Measurements from ENCODE around the gene UBE4A.
A peak's percentile ranks its signal among the peaks of the same experiment; 100 is the strongest.
"Not testable (repeated sequence)": the region's sequence is repeated elsewhere in the genome, so short reads cannot be mapped to it uniquely, and the experiment has no call there.

Gene UBE4A

DNA sequence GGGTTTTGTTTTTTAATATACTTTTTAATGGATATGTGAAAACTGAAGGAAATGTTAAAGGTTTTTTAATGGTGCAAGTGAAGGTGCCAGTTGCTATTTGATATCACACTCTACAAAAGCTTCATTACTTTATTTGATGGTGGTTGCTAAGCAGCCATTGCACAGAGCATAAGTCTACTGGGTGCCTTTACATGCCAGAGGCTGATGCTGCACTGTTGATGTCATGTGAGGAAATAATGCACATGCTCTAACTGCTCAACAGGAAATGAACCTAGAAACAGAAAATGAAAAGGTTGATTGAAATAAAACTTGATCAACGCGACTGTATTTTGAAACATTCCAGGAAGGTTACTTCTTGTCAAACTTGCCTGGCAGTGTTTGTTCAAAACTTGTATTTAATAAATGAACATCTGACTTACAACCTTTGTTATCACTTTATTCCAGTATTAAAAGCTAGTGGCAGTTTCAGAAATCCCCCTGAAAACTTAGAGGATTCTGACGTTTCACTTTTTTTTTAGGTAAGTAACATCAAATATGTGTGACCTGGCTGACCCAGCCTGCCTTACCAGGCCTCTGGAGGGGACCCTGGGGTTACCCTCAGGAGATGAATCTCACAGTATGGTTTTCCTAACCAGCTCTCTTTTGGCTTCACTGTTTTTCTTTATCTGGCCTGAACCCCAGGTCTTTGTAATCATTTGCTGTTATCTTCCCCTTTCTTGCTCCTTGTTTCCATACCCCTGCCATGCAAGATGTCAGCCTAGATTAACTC, 39.6 kb downstream of the UBE4A start:
- intact Hi-C loops (cut with DNase I): no loop called here
- DNase-seq: no peak

DNA sequence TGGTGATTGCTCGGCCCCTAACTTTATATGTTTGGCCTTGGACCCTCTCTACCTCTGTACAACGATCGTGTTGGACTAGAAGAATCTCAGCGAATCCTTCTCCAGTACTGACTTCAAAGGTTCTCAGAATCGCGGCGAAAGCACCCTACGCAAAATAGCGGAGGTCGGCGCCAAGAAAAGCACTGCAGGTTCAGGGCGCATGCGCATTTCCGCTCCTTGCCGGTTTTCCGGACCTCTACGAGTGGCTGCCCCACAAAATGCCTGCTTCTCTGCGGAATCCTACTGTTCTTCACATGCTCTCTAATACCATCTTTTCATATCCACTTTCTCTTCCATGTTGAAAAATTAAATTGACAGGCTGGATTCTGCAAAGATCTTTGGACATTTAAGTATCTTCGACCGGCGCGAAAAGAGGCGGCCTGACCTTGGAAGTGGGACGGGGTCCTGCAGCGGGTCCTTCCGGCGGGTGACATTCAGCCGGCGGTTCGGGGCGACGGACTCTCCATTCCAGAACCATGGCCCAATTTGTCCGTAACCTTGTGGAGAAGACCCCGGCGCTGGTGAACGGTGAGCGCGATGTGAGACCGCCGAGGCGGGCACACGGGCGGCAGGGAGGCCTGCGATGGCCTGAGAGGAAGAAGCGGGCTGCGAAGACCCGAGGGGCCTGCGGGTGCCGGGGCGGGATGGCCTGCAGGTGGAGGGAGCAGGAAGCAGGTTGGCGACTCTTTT, 41.9 kb downstream of the UBE4A start, which contains the start of gene ATP5MG:
ATP5MG (plus strand) TSS at position 456 of the 729 bp plus-strand sequence; CDS start at position 516, 60 bp downstream.
- intact Hi-C loops (cut with DNase I): loop anchor here (1.0 to 10.0 kb wide), 2 partner anchors 34 to 83 kb away; no protein-coding TSS in a partner anchor
- DNase-seq: peak; percentile 77 to 97 (median 88)

DNA sequence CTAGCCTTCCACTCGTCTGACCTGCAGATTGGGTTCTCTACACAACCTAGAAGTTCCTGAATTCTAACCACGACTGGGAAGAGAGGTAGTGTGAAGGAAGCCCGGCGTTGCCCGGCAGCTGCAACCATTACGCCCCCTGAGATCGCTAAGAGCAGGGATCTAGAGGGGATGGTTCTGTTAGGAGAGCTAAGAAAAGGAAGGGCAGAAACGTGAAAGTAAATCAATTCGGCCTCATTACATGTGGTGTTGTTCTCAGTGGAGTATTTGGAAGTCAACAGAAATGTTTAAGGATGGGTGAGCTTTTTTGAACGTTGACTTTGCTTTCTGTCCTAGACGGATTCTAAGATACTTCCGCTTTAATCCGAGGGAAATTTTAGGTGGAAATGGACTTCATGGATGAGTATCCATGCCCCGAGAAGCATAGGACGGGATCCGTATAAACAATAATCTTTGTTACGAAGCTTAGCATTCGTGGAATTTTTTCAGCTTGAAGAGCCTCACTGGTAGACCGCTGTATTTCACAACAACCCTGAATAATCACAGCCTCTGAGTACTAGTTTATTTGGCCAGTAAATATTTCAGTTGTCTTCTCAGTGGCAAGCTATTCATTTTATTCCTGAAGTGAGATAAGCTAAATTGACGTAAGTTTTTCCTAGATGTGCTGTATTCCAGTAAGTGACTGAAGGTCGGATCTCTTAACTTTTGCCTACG, 42.6 kb downstream of the UBE4A start:
- intact Hi-C loops (cut with DNase I): loop anchor here (1.0 to 10.0 kb wide), 2 partner anchors 33 to 83 kb away; no protein-coding TSS in a partner anchor
- no peak for DNase-seq

DNA sequence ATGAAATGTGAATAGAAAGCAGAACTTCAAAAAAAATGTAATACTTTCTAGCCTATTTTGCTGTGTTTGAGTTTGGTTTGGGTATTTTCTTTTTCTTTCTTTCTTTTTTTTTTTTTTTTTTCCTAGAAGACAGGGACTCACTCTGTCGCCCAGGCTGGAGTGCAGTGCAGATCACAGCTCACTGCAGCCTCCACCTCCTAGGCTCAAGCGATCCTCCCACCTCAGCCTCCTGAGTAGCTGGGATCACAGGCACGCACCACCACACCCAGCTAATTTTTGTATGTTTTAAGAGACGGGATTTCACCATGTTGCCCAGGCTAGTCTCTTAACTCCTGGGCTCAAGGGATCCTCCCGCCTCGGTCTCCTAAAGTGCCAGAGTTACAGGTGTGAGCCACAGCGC, 43.2 kb downstream of the UBE4A start:
- DNase-seq: not testable (repeated sequence)
- intact Hi-C loops (cut with DNase I): loop anchor here (10.0 kb wide), 1 partner anchor 82 kb away; no protein-coding TSS in a partner anchor

DNA sequence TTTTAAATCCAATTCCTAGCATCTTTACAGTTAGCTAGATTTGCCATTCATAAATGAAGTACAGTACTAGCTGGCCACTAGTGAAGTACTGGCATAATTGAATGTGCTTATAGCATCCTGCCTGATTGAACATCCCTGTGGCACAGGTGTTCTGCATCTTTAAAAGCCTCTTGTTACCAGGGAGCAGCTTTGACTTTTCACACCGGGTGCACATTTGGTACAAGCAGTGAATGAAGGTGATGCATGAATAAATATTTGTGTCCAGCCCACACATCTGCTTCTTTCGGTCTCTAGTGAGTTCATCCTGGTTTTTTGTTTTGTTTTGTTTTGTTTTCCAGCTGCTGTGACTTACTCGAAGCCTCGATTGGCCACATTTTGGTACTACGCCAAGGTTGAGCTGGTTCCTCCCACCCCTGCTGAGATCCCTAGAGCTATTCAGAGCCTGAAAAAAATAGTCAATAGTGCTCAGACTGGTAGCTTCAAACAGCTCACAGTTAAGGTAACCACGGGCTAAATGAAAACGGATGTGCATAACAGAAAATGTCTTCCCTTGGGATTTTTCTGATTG, 47.3 kb downstream of the UBE4A start:
- intact Hi-C loops (cut with DNase I): loop anchor here (10.0 kb wide), 1 partner anchor 78 kb away; no protein-coding TSS in a partner anchor
- DNase-seq: peak in 1 of 10 donors; percentile 15

DNA sequence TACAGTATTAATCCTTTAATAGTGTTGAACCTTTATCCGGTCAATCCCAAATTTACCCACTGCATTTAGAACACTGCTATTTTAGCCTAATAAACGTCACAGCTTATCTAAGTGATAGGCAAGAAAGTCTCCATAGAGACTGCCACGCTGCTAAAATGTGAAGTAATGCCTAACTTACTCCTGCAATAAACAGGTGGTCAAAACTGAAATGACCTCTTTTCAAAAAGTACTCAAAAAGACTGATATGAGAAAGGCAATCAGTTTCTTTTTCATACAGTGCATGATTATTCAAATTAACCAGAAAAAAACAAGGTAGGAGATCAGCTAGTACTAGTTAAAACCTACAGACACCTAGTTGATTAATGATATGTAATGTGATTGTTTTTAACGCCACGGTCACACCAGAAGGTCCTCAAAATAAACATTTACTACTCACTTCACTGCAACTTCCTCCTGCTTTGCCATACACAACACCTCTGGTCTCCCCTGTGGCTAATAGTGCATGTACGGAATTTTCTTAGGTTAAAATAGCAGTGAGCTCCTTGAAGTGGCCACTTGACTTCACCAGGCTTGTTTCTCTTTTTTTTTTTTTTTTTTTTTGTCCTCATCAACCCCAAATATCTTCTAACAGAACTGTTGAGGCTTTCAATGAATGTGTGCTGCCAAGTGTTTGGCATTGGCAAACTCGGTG, 50.8 kb downstream of the UBE4A start:
- intact Hi-C loops (cut with DNase I): no loop called here
- DNase-seq: no peak

DNA sequence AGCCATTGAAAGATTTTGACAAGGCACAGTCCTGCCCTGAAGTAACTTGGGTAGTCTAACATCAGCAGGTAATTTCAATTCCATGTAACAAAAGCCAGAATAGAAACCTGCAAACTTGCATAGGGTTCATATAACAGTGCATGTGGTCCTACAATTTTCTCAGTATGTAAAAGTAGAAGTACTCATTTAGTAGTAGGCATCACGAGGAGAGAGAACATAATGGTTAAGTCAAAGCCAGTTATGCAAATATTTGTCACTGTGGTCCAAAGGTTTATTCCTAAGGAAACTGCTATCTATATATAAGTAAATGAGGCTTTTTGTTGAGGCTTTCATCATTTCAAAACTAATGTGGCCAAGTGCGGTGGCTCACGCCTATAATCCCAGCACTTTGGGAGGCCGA, 52.1 kb downstream of the UBE4A start:
- DNase-seq: no peak
- intact Hi-C loops (cut with DNase I): no loop called here

DNA sequence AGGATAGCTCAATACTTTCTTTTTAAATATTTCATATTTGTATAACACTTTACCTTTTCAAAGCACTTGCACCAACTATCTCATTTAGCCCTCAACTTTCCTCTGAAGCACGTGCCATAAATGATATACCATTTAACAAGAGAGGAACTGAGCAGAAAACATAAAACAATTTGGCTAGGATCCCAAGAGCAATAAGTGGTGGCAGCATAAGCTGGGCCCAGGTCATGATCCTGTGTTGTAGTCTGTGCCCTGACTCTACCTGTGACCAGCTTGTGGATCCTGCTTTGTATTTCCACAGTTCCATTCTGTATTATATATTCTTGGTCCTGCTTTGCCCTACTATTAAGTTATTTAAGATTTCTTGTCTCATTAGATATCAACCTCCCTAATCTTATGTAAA, 53.5 kb downstream of the UBE4A start:
- intact Hi-C loops (cut with DNase I): no loop called here
- DNase-seq: no peak

DNA sequence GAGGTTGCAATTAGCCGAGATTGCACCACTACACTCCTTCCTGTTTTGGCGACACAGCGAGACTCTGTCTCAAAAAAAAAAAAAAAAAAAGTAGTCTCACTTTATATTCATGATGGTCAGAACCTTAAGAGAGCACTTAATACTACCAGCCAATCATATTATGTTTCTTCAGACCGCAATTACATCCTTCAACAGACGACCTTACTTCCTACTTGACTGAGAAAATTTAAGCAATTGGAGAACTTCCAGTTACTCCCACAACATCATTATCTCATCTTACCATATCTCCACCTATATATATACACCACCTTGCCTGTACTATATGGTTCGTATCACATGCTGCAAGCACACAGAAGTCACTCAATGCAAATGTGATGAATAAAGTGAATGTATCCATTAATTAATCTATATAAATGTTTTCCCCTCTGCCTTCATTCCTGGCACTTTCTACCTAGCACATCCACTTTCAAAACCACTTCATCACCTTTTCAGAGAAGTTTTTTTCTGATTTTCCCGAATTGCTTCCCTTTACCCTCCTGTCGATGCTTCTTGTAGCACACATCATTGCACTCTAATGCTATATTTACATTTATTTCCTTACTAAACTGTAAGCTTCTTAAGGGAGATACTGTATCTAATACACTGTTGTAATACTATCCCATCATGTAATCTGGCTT, 55.8 kb downstream of the UBE4A start:
- no peak for DNase-seq
- intact Hi-C loops (cut with DNase I): no loop called here

DNA sequence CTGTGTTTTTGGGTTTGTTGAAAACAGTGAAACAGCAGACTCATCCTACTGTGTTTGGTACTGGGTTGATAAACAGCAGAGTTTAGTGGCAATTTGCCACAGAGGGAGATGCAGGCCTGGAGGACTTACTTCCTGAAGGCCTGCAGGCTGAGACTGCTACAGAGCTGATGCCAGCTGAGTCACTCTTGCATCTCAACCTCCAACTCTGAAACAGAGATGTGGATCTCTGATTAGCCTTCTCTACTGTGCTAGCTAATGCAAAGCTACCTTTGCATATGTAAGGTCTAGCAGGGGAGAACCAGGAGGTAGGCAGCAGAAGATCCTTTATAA, 56.3 kb downstream of the UBE4A start:
- intact Hi-C loops (cut with DNase I): no loop called here
- peak in 2 of 10 donors; percentile 12 to 24 for DNase-seq

DNA sequence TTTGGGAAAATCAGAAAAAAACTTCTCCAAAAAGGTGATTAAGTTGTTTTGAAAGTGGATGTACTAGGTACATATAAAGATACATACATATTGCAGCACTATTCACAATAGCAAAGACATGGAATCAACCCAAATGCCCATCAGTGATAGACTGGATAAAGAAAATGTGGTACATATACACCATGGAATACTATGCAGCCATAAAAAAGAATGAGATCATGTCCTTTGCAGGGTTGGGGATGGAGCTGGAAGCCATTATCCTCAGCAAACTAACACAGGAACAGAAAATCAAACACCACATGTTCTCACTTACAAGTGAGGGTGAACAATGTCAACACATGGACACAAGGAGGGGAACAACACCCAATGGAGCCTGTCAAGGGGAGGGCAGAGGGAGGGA, 57.5 kb downstream of the UBE4A start:
- intact Hi-C loops (cut with DNase I); DNase-seq: not testable (repeated sequence)

DNA sequence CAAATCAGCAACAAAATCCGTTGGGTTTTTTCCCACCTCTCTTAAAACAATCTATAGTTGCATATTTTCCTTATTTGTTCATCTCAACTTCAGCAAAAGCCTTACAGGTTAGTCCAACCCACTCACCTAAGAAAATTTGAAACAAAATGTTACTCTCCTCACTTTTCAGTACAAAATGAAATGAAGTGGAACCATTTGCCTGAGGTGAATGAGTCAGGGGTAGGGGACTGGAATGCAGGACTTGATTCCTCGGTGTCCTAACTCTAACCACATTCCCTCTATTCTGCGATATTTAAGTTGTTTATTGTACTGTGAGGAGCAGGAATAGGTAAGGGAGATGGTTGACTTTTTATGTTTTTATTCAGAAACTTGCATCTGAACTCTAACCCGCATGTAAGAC, 58.4 kb downstream of the UBE4A start:
- intact Hi-C loops (cut with DNase I): no loop called here
- no peak for DNase-seq

DNA sequence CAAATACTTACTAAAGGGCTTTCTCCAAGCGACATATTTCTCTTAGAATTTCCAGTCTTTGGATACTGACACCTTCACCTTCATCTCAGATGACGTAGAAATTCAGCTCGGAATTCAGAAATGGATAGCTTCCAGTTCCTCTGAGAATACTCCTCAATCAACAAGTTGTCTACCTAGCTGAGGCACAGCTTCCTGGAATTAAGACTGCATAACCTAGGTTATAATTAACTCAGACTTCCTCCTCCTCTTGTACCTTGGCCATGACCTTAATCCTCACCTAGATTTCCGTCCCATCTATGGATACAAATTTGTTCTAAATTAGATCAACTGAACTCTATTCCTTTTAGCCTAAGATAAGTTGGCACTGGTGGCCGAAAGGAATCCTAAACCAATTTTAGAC, 59.4 kb downstream of the UBE4A start:
- no peak for DNase-seq
- intact Hi-C loops (cut with DNase I): no loop called here

DNA sequence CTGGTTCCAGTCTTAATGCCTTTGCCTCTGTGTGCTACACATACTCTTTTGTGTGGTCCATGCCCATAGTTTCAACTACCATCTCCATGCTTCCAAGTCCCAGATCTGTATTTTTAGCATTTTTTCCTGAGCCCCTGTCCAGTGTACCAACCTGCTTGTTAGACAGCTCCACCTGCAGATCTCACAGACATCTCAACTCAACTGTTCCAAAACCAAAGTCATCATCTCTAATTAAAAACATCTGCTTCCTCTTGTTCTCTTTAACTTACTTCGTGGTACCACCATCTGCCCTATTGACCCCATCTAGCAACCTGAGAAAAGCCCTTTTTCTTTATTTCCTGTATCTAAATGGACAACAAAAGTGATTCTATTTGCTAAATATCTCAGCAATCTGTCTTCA, 68.3 kb downstream of the UBE4A start:
- intact Hi-C loops (cut with DNase I): no loop called here
- DNase-seq: no peak

DNA sequence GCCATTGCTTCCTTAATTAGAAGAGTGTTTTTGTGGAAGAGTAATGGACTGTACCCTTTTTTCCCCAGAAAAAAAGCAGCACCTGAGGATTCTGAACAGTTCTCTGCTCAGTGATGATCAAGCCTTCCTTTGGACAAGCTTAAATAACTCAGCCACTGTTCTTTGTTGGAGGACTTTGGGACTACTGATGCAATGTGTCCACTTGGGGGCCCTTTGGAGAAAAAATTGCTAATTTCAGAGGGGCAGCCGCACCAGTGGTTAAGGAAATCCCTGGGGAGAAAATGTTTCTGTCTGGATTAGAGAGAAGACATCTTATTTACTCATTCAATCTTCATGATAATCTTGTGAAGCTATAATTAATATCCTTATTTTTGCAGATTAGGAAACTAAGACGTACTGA, 71.6 kb downstream of the UBE4A start:
- no peak for DNase-seq
- intact Hi-C loops (cut with DNase I): loop anchor here (5.0 kb wide), 1 partner anchor 56 kb away; no protein-coding TSS in a partner anchor

DNA sequence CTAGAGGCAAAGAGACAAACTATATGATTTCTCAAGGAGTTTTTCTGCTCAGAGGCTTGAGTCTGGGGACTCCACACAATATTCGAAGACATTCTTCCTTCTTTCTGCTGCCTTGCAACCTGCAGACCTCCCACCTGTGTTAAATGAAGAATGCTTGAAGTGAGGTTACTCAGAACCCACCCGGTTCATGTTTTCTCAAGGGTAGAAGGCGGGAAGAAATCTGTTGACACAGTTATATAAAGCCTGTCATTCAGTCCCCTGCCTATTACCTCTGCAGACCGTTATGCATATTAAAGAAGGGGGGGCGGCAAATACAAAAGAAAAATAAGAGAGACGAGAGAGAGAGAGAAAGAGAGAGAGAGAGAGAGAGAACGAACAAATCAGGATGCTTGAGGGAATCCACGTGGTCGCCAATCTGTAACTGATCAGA, 74.7 kb downstream of the UBE4A start:
- intact Hi-C loops (cut with DNase I): loop anchor here (5.0 kb wide), 1 partner anchor 53 kb away; no protein-coding TSS in a partner anchor
- no peak for DNase-seq

DNA sequence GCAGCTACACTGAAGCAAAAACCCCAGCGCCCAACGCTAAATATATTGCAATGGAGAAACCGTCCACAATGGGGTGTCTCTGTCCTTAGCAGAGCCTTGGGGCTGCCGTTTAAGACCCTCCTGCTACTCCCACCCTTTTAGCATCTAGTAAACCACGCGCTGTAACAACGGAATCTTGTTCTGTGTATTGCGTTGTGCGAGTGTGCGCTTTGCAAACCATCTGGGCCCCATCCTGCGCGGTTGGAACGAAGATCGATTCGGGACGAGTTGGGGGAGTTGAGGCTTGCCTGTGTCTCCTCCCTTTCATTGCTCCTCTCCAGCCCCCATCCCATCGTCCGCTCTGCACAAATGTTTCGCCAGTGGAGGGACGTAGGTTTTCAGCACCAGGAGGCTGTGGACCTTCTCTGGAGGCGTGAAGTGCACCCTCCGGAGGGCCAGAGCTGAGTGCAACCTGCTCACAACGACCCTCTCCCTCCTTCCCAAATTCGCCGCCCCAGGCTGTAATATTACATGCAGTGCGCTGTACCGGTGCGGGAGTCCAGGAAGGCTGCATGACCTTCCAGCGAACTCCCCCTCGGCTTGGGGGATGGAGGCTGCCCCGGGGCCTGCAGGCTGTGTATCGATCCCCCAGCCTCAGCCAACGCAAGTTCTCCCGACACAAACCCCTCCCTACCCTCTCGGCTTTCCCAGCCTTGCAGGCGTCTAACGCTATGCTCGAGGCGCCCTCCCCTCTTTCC, 75.3 kb downstream of the UBE4A start:
- DNase-seq: peak in 7 of 10 donors; percentile 29 to 86 (median 57)
- intact Hi-C loops (cut with DNase I): loop anchor here (1.0 to 5.0 kb wide), 2 partner anchors 33 to 53 kb away; partner anchors contain the start of gene ATP5MG

DNA sequence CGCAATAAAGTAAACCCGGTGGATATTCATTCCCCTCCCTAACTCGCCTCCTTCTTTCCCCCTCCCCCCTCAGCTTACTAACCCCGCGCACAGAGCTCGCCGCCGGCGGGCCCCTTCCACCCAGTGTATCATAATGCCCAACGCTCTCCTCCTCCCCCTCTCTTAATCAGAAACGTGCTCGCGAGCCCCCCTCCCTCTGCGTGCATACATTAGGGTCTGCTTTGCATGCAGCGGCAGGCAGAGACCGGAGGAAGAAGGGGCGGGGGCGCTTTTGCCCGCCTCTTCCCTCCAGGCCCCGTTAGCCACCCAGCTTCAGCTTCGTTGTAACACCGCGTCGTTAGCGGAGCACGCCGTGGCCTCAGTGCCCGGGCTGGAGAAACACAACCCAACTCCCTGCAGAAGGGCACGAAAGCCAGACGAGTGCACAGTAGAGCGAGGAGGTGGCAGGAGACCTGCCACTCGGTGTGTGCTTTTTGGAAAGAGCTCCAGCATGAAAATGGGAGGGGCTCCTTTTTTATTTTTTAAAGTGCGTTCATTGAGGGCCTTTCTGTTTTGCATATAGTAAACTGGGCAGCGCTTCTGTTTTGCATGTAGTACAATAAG, 76.0 kb downstream of the UBE4A start:
- intact Hi-C loops (cut with DNase I): loop anchor here (1.0 kb wide), 1 partner anchor 34 kb away; the partner anchor contains the start of gene ATP5MG
- DNase-seq: peak; percentile 36 to 93 (median 54)
